Measurements from ENCODE around the gene CATSPERD.

- TF ChIP-seq CTCF (optimal IDR thresholded peaks at IDR 0.05 in 1 of 3, IDR thresholded peaks at IDR 0.05 in 1 of 3, conservative IDR thresholded peaks at IDR 0.05 in 1 of 3; ENCODE audit: extremely low read depth in 1 of 3, insufficient read depth in 2 of 3, low read length in 3 of 3) (no peak), EZH2 (IDR thresholded peaks at IDR 0.05; ENCODE audit: low read length) (no peak)
Measured at GRCh38 chr19:5691822-5692722, 28.4 kb upstream of the CATSPERD start.
